Stomach (tissue), 4 donors: ENCODE results near the gene HAUS8.

Experiments used
- CTCF ChIP-seq, 7 experiments: fragments of 450-650 bp in 4 of 7; fragments of 200-600 bp in 3 of 7; sonication (generic) in 3 of 7; IDR thresholded peaks; one replicate each; pipeline ENCODE4 v1.5.1; 2016 to 2019; ENCODE audit warnings: antibody characterized with exemption in 7 of 7, control low read depth in 2 of 7, mild to moderate bottlenecking in 1 of 7
- EP300 ChIP-seq: sonication (generic); formaldehyde crosslinking; IDR thresholded peaks from one replicate; pipeline ENCODE4 v1.6.1; 2017; ENCODE audit warnings: antibody characterized with exemption
- POLR2A ChIP-seq, 4 donors: fragments of 450-650 bp; IDR thresholded peaks; one replicate each; pipeline ENCODE4 v1.6.1; 2016; ENCODE audit warnings: antibody characterized with exemption in 4 of 4, control low read depth in 2 of 4, mild to moderate bottlenecking in 1 of 4, moderate library complexity in 1 of 4
- POLR2AphosphoS5 ChIP-seq, 3 donors: sonication (generic); formaldehyde crosslinking; IDR thresholded peaks; one replicate each; pipeline ENCODE4 v1.6.1; 2016; ENCODE audit warnings: antibody characterized with exemption in 3 of 3

GRCh38 chr19:17070912-17071311 is 4.3 kb downstream of the HAUS8 start:
- TF ChIP-seq CTCF (IDR thresholded peaks at IDR 0.05) (no peak), EP300 (no peak), POLR2A (IDR thresholded peaks at IDR 0.05) (no peak), POLR2AphosphoS5 (IDR thresholded peaks at IDR 0.05) (no peak)
